ENCODE data around the gene MAP3K5.

DNA sequence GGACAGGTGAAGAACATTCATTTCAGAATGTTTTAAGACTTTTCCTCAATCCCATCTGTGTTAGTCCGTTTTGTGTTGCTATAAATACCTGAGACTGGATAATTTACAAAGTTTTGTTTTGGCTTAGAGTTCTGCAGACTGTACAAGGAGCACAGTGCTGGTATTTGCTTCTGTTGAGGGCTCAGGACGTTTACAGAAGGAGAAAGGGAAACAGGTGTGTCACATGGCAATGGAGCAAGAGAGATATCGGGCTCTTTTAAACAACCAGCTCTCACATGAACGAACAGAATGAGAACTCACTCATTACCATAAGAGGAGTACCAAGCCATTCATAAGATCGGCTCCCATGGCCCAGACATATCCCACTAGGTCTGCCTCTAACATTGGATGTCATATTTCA lies 258.8 kb downstream of the MAP3K5 start:
- TF ChIP-seq, protein P1, sequence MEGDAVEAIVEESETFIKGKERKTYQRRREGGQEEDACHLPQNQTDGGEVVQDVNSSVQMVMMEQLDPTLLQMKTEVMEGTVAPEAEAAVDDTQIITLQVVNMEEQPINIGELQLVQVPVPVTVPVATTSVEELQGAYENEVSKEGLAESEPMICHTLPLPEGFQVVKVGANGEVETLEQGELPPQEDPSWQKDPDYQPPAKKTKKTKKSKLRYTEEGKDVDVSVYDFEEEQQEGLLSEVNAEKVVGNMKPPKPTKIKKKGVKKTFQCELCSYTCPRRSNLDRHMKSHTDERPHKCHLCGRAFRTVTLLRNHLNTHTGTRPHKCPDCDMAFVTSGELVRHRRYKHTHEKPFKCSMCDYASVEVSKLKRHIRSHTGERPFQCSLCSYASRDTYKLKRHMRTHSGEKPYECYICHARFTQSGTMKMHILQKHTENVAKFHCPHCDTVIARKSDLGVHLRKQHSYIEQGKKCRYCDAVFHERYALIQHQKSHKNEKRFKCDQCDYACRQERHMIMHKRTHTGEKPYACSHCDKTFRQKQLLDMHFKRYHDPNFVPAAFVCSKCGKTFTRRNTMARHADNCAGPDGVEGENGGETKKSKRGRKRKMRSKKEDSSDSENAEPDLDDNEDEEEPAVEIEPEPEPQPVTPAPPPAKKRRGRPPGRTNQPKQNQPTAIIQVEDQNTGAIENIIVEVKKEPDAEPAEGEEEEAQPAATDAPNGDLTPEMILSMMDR (IDR thresholded peaks at IDR 0.05): no peak
- TF ChIP-seq POLR2A (IDR thresholded peaks at IDR 0.05): no peak
- TF ChIP-seq POLR2AphosphoS5 (IDR thresholded peaks at IDR 0.05): no peak

Measured in suprapubic skin (tissue), 4 donors.